Measurements from ENCODE around the gene DRC1. TPM values are rescaled to one million over a fixed set of nuclear protein-coding genes. Genes with fewer than 3 reads are reported as not detected.
"Not testable (repeated sequence)": the region's sequence is repeated elsewhere in the genome, so short reads cannot be mapped to it uniquely, and the experiment has no call there.

Gene DRC1
- total RNA-seq, 4 donors from 2014 or later: 0.45 TPM; not detected in 3

DNA sequence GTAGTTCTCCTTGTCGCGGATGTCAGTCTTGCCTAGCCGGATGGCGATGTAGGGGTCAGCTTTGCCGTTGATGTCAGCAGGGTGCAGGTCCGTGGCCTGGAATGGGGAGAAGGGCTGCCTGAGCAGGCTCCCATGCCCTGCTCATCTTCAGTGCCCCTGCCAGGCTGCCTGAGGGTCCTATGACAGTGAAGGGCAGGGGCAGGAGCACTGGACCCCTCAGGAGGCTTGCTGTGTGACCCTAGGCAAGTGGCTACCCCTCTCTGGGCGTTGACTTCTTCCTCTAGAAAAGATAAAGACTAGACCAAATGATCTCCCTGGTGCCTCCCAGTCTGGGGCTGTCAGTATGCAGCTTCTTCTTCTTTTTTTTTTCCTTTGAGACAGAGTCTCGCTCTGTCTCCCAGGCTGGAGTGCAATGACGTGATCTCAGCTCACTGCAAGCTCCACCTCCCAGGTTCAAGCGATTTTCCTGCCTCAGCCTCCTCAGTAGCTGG is 64.3 kb downstream of the DRC1 start:
- H3K27me3 ChIP-seq: no peaks in the 10 kb centered on the region
- intact Hi-C loops (cut with DNase I): no loop called here
- 90% methylated on average over 10 of the region's 10 CpGs for WGBS

DNA sequence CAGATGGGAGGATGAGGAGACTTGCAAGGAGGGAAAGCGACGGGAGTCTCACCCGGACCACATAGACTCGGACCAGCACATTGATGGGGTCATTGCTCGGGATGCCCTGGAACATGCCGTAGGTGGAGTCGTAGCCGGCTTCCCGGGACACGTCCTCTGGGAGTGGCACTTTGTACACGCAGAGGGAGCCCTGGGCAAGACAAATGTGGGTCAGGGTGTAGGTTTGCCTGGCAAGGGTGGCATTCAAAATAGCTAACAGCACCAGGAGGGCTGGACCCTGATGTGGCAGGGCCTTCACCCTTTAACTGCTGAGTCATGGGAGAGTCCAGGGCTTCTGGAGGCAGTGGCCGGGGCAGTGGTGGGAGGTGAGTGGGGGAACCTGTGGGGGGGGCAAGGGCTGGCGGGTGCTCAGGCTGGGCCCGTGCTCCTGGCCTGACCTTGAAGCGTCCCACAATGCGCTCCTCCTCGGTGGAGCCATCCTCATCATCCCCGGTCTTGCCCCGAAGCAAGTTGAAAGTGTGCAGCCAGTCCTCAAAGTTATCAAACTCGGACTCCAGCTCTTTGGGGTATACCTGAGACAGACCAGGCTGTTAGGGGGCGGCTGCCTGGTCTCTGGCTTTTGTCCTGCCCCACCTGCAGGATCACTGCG is 65.1 kb downstream of the DRC1 start:
- no peaks in the 10 kb centered on the region for H3K27me3 ChIP-seq
- intact Hi-C loops (cut with DNase I): no loop called here
- peaks cover 0 to 4% (median 0%) of the 10 kb centered on the region in 4 donors for H3K4me1 ChIP-seq
- peaks cover 0 to 11% (median 6%) of the 10 kb centered on the region in 4 donors for H3K9me3 ChIP-seq
- no peaks in the 10 kb centered on the region for H3K36me3 ChIP-seq
- H3K4me3 ChIP-seq: no peak overlapping the region
- H3K27ac ChIP-seq (replicated peaks in 1 of 4): no peak overlapping the region
- WGBS: 91% methylated on average over 11 of the region's 22 CpGs
- no peak for DNase-seq (ENCODE audit: extremely low spot score)
- TF ChIP-seq POLR2A (IDR thresholded peaks at IDR 0.05; ENCODE audit: low read depth): no peak

More for the DNA sequence above, 64.3 kb downstream of the DRC1 start:
- Histone ChIP-seq H3K9me3 (peaks cover 0 to 11% (median 6%) of the 10 kb centered on the region in 4 donors), H3K36me3 (no peaks in the 10 kb centered on the region), H3K4me3 (no peak overlapping the region), H3K27ac (replicated peaks in 1 of 4) (no peak overlapping the region), H3K4me1 (peaks cover 0 to 4% (median 0%) of the 10 kb centered on the region in 4 donors)
- TF ChIP-seq POLR2A (IDR thresholded peaks at IDR 0.05; ENCODE audit: low read depth) (no peak), CTCF (IDR thresholded peaks at IDR 0.05) (no peak), EP300 (IDR thresholded peaks at IDR 0.05) (no peak)
- DNase-seq (ENCODE audit: extremely low spot score): no peak

GRCh38 chr2:26468544-26468943 is 66.8 kb downstream of the DRC1 start:
- peaks cover 0 to 11% (median 6%) of the 10 kb centered on the region in 4 donors for H3K9me3 ChIP-seq
- 100% methylated on average over 1 of the region's 1 CpG for WGBS
- H3K27ac ChIP-seq (replicated peaks in 1 of 4); intact Hi-C loops (cut with DNase I); H3K36me3 ChIP-seq; H3K4me3 ChIP-seq; DNase-seq (ENCODE audit: extremely low spot score); H3K27me3 ChIP-seq; H3K4me1 ChIP-seq: not testable (repeated sequence)

GRCh38 chr2:26469092-26469710 is 67.5 kb downstream of the DRC1 start:
- Histone ChIP-seq H3K27me3 (no peaks in the 10 kb centered on the region), H3K36me3 (no peaks in the 10 kb centered on the region), H3K27ac (replicated peaks in 1 of 4) (no peak overlapping the region), H3K4me1 (no peaks in the 10 kb centered on the region), H3K9me3 (peaks cover 0 to 11% (median 6%) of the 10 kb centered on the region in 4 donors), H3K4me3 (no peak overlapping the region)
- intact Hi-C loops (cut with DNase I): no loop called here
- no peak for DNase-seq (ENCODE audit: extremely low spot score)
- no peak for TF ChIP-seq POLR2A (IDR thresholded peaks at IDR 0.05; ENCODE audit: low read depth)
- peak in 2 of 3 experiments; percentile 7 to 43 for TF ChIP-seq CTCF (IDR thresholded peaks at IDR 0.05)
- WGBS: 27% methylated on average over 5 of the region's 5 CpGs

- Histone ChIP-seq H3K9me3 (peaks cover 0 to 11% (median 6%) of the 10 kb centered on the region in 4 donors), H3K4me1 (no peaks in the 10 kb centered on the region), H3K4me3 (no peak overlapping the region), H3K36me3 (no peaks in the 10 kb centered on the region), H3K27me3 (no peaks in the 10 kb centered on the region), H3K27ac (replicated peaks in 1 of 4) (no peak overlapping the region)
- DNase-seq (ENCODE audit: extremely low spot score): no peak
- intact Hi-C loops (cut with DNase I): no loop called here
- TF ChIP-seq POLR2AphosphoS5 (IDR thresholded peaks at IDR 0.05) (no peak), POLR2A (IDR thresholded peaks at IDR 0.05; ENCODE audit: low read depth) (no peak), EP300 (IDR thresholded peaks at IDR 0.05) (no peak), CTCF (IDR thresholded peaks at IDR 0.05) (no peak)
- WGBS: 91% methylated on average over 7 of the region's 7 CpGs
Measured at GRCh38 chr2:26469955-26470354, 68.2 kb downstream of the DRC1 start.

All from esophagus muscularis mucosa (tissue), 4 donors.